ENCODE data around the gene RBM18.

RBM18 gene

GRCh38 chr9:122264360-122265148 is at the start of gene RBM18, which contains the start of gene MRRF:
TSS of gene RBM18 (minus strand) at chr9:122264840. CDS start at chr9:122261492, 3,348 bp downstream.
TSS of gene MRRF (plus strand) at chr9:122264882. CDS start at chr9:122270892, 6,010 bp downstream.
- peak within 1 kb of the TSS; percentile 92 to 96 (median 95) for H3K27ac Mint-ChIP-seq
- TF ChIP-seq CTCF (IDR thresholded peaks at IDR 0.05; ENCODE audit: unreplicated experiment in 3 of 3): no peak
- H3K27me3 Mint-ChIP-seq (ENCODE audit: low read depth): no peaks in the 10 kb centered on the region
- peaks cover 21% of the 10 kb centered on the region for H3K36me3 Mint-ChIP-seq (ENCODE audit: low read depth)
- H3K9me3 Mint-ChIP-seq: no peaks in the 10 kb centered on the region
- peak within 1 kb of the TSS; percentile 99 for H3K4me3 Mint-ChIP-seq
- H3K4me1 Mint-ChIP-seq: peaks cover 50% of the 10 kb centered on the region

- TF ChIP-seq CTCF (IDR thresholded peaks at IDR 0.05; ENCODE audit: unreplicated experiment in 3 of 3): no peak
- no peak overlapping the region for H3K27ac Mint-ChIP-seq
- H3K36me3 Mint-ChIP-seq (ENCODE audit: low read depth): peaks cover 14% of the 10 kb centered on the region
- H3K4me1 Mint-ChIP-seq: peaks cover 23% of the 10 kb centered on the region
- no peak overlapping the region for H3K4me3 Mint-ChIP-seq
- no peaks in the 10 kb centered on the region for H3K27me3 Mint-ChIP-seq (ENCODE audit: low read depth)
- no peaks in the 10 kb centered on the region for H3K9me3 Mint-ChIP-seq
These were observed 49.5 kb upstream of the RBM18 start for GRCh38 chr9:122314165-122314564.

- H3K36me3 Mint-ChIP-seq (ENCODE audit: low read depth): peaks cover 26% of the 10 kb centered on the region
- no peak overlapping the region for H3K27ac Mint-ChIP-seq
- peaks cover 29% of the 10 kb centered on the region for H3K4me1 Mint-ChIP-seq
- TF ChIP-seq CTCF (IDR thresholded peaks at IDR 0.05; ENCODE audit: unreplicated experiment in 3 of 3): no peak
- no peaks in the 10 kb centered on the region for H3K9me3 Mint-ChIP-seq
- no peaks in the 10 kb centered on the region for H3K27me3 Mint-ChIP-seq (ENCODE audit: low read depth)
- H3K4me3 Mint-ChIP-seq: no peak overlapping the region
These were observed 45.2 kb upstream of the RBM18 start for GRCh38 chr9:122309861-122310260.

GRCh38 chr9:122307925-122308324 is 43.3 kb upstream of the RBM18 start:
- Mint-ChIP-seq H3K4me1 (peaks cover 32% of the 10 kb centered on the region), H3K27me3 (ENCODE audit: low read depth) (no peaks in the 10 kb centered on the region), H3K27ac (no peak overlapping the region), H3K9me3 (no peaks in the 10 kb centered on the region), H3K4me3 (no peak overlapping the region), H3K36me3 (ENCODE audit: low read depth) (peaks cover 16% of the 10 kb centered on the region)
- no peak for TF ChIP-seq CTCF (IDR thresholded peaks at IDR 0.05; ENCODE audit: unreplicated experiment in 3 of 3)

- Mint-ChIP-seq H3K27me3 (ENCODE audit: low read depth) (no peaks in the 10 kb centered on the region), H3K4me1 (peaks cover 30% of the 10 kb centered on the region), H3K36me3 (ENCODE audit: low read depth) (peaks cover 15% of the 10 kb centered on the region), H3K4me3 (no peak overlapping the region), H3K9me3 (no peaks in the 10 kb centered on the region), H3K27ac (no peak overlapping the region)
- no peak for TF ChIP-seq CTCF (IDR thresholded peaks at IDR 0.05; ENCODE audit: unreplicated experiment in 3 of 3)
These were observed 42.4 kb upstream of the RBM18 start for GRCh38 chr9:122307061-122307460.
